ENCODE results near the gene FSTL3. TPM values are rescaled to one million over a fixed set of nuclear protein-coding genes. Genes with fewer than 3 reads are reported as not detected.

Gene FSTL3
- total RNA-seq, 4 donors from 2014 or later = 14.4 to 51.6 (median 43.5) TPM

- WGBS, 2 donors = 80 to 83% methylated on average over 28 to 30 of the region's 31 CpGs
These were observed 35.5 kb upstream of the FSTL3 start for GRCh38 chr19:640606-641189.

GRCh38 chr19:641702-642101, 34.5 kb upstream of the FSTL3 start:
- TF ChIP-seq CTCF (IDR thresholded peaks at IDR 0.05) = no peak
- no peak for TF ChIP-seq POLR2A (IDR thresholded peaks at IDR 0.05)
- WGBS, 2 donors = 54 to 55% methylated on average over 11 to 17 of the region's 17 CpGs
- intact Hi-C loops (cut with DNase I; ENCODE audit: low total_unique reads) = no loop called here
- no peak overlapping the region for H3K4me3 ChIP-seq (ENCODE audit: low read depth, poor library complexity, severe bottlenecking)
- no peak for DNase-seq (ENCODE audit: low spot score in 2 of 2)

More at GRCh38 chr19:640606-641189, 35.5 kb upstream of the FSTL3 start:
- DNase-seq (ENCODE audit: low spot score in 2 of 2) = no peak
- H3K4me3 ChIP-seq (ENCODE audit: low read depth, poor library complexity, severe bottlenecking) = no peak overlapping the region
- TF ChIP-seq POLR2A (IDR thresholded peaks at IDR 0.05) (no peak), CTCF (IDR thresholded peaks at IDR 0.05) (no peak)
- intact Hi-C loops (cut with DNase I; ENCODE audit: low total_unique reads) = no loop called here

GRCh38 chr19:642767-643727, 33.1 kb upstream of the FSTL3 start:
- WGBS, 2 donors = 78 to 85% methylated on average over 33 to 56 of the region's 70 CpGs
- intact Hi-C loops (cut with DNase I; ENCODE audit: low total_unique reads) = no loop called here
- no peak for TF ChIP-seq CTCF (IDR thresholded peaks at IDR 0.05)
- no peak for TF ChIP-seq POLR2A (IDR thresholded peaks at IDR 0.05)
- DNase-seq (ENCODE audit: low spot score in 2 of 2) = no peak
- no peak overlapping the region for H3K4me3 ChIP-seq (ENCODE audit: low read depth, poor library complexity, severe bottlenecking)

- TF ChIP-seq CTCF (IDR thresholded peaks at IDR 0.05) (no peak), POLR2A (IDR thresholded peaks at IDR 0.05) (no peak)
- no peak for DNase-seq (ENCODE audit: low spot score in 2 of 2)
- intact Hi-C loops (cut with DNase I; ENCODE audit: low total_unique reads) = no loop called here
- H3K4me3 ChIP-seq (ENCODE audit: low read depth, poor library complexity, severe bottlenecking) = no peak overlapping the region
- WGBS, 2 donors = 90 to 92% methylated on average over 24 of the region's 24 CpGs
These were observed 32.5 kb upstream of the FSTL3 start for GRCh38 chr19:643736-644135.

- TF ChIP-seq POLR2A (IDR thresholded peaks at IDR 0.05) (no peak), CTCF (IDR thresholded peaks at IDR 0.05) (no peak)
- intact Hi-C loops (cut with DNase I; ENCODE audit: low total_unique reads) = no loop called here
- H3K4me3 ChIP-seq (ENCODE audit: low read depth, poor library complexity, severe bottlenecking) = no peak overlapping the region
- DNase-seq (ENCODE audit: low spot score in 2 of 2) = no peak
- WGBS, 2 donors = 49 to 74% methylated on average over 20 to 27 of the region's 28 CpGs
These were observed 31.8 kb upstream of the FSTL3 start for GRCh38 chr19:644363-644762.

All from lower leg skin (tissue), 4 donors.